Suprapubic skin (tissue), 4 donors: ENCODE data around the gene PKIB.
"Not testable (repeated sequence)": the region's sequence is repeated elsewhere in the genome, so short reads cannot be mapped to it uniquely, and the experiment has no call there.

ENCODE experiments used
- EP300 ChIP-seq: sonication (generic); formaldehyde crosslinking; IDR thresholded peaks from one replicate; pipeline ENCODE4 v1.6.1; 2017; ENCODE audit warnings: antibody characterized with exemption
- POLR2A ChIP-seq, 2 donors: fragments of 450-650 bp; IDR thresholded peaks; one replicate each; pipeline ENCODE4 v1.6.1; 2017; ENCODE audit warnings: antibody characterized with exemption in 2 of 2, mild to moderate bottlenecking in 2 of 2, moderate library complexity in 2 of 2
- POLR2AphosphoS5 ChIP-seq, 3 donors: sonication (generic); formaldehyde crosslinking; IDR thresholded peaks; one replicate each; pipeline ENCODE4 v1.6.1; 2017; ENCODE audit warnings: antibody characterized with exemption in 3 of 3
- TF ChIP-seq, protein P1 (sequence below), 2 donors: fragments of 200-600 bp in 1 of 2; fragments of 450-650 bp in 1 of 2; sonication (generic) in 1 of 2; IDR thresholded peaks; one replicate each; pipeline ENCODE4 v1.5.1; 2016 to 2019; ENCODE audit warnings: antibody characterized with exemption in 2 of 2, mild to moderate bottlenecking in 1 of 2, moderate library complexity in 1 of 2

DNA sequence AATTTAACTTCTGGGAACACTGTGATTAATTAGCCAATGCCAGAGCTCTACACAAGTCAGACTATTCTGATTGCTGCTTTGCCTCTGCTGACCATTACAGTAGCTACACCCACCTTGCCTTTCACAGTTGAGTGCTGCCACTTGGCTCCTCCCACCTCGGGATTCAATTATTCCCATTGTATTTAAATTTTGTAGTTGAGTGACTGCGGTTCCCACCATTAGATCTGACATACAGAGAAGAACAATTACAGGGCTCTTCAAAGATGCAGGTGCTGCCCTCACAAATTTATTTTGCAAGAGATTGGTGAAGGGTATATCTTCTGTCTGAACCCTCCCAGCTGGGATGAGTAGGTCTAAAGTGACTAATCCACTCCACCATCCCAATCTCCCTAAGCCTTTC is 11.9 kb upstream of the PKIB start:
- TF ChIP-seq, protein P1, sequence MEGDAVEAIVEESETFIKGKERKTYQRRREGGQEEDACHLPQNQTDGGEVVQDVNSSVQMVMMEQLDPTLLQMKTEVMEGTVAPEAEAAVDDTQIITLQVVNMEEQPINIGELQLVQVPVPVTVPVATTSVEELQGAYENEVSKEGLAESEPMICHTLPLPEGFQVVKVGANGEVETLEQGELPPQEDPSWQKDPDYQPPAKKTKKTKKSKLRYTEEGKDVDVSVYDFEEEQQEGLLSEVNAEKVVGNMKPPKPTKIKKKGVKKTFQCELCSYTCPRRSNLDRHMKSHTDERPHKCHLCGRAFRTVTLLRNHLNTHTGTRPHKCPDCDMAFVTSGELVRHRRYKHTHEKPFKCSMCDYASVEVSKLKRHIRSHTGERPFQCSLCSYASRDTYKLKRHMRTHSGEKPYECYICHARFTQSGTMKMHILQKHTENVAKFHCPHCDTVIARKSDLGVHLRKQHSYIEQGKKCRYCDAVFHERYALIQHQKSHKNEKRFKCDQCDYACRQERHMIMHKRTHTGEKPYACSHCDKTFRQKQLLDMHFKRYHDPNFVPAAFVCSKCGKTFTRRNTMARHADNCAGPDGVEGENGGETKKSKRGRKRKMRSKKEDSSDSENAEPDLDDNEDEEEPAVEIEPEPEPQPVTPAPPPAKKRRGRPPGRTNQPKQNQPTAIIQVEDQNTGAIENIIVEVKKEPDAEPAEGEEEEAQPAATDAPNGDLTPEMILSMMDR (IDR thresholded peaks at IDR 0.05): not testable (repeated sequence)
- not testable (repeated sequence) for TF ChIP-seq POLR2A (IDR thresholded peaks at IDR 0.05); EP300; POLR2AphosphoS5 (IDR thresholded peaks at IDR 0.05)
